Measurements from ENCODE around the gene HRCT1. TPM values are rescaled to one million over a fixed set of nuclear protein-coding genes. Genes with fewer than 3 reads are reported as not detected.

The HRCT1 gene
- total and polyA plus RNA-seq, 2 of the 4 experiments (the other 2 are of a cell fraction): 1.1 to 3.9 TPM

DNA sequence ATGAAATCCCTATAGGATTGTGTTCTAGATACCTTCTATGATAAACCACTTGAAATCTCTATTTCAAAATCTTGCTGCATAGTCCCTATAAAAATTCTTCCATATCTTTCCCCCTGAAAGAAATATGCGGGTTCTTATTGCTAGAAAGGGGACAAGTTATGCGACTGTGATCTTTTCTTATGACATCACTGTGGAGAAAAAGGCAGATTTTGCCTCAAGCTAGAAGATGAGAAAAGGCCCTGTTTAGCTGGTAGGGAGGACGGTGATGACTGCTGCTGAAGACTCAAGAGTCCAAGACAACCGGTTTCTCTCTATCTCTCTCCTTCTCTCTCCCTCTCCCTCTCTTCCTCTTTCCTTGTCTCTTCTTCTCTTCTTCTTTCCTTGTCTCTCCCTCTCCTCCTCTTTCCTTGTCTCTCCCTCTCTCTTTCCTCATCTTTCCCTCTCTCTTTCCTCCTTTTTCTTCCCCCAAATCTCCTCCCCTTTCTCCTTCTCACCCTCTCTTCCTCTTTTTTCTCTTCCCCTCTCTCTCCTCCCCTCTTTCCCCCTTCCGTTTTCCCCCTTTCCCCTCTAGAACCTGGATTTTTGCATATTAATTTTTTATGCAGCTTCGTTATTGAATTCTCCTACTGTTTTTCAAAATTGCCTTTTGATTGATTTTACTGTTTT lies 46.7 kb downstream of the HRCT1 start:
- Histone ChIP-seq H3K4ac (ENCODE audit: low read depth, low read length) (peak overlapping the region; percentile 69), H3K4me3 (ENCODE audit: insufficient read depth, low read depth, low read length) (no peak overlapping the region), H3K23ac (ENCODE audit: low read depth, low read length) (peak overlapping the region; percentile 83; the same call in 1 of the 2 replicates), H4K5ac (ENCODE audit: low read depth, low read length) (peak overlapping the region; percentile 94), H2BK20ac (ENCODE audit: low read depth, low read length) (peak overlapping the region; percentile 95), H3K14ac (replicated peaks; ENCODE audit: low read depth, low read length) (peak overlapping the region; percentile 77), H3K36me3 (ENCODE audit: control insufficient read depth, insufficient read depth, low read length) (no peaks in the 10 kb centered on the region), H4K20me1 (ENCODE audit: insufficient read depth, low read length) (no peaks in the 10 kb centered on the region), H3K18ac (ENCODE audit: low read depth, low read length) (peak overlapping the region; percentile 93; the same call in 1 of the 2 replicates), H4K8ac (ENCODE audit: low read depth in 2 of 2, low read length in 2 of 2) (peak overlapping the region; percentile 65 to 88; a peak in 3 of 4 replicates), H2BK120ac (ENCODE audit: low read depth, low read length) (peak overlapping the region; percentile 97), H3K9ac (ENCODE audit: low read depth, low read length) (0 out of 2 replicates have a peak overlapping the region, but pooled peaks have one; percentile 30), H3K27ac (ENCODE audit: insufficient read depth, low read length) (no peak overlapping the region), H2AFZ (replicated peaks; ENCODE audit: low read length, poor library complexity) (peak overlapping the region; percentile 82), H3K4me2 (ENCODE audit: low read depth, low read length) (no peak overlapping the region), H3K9me3 (ENCODE audit: control insufficient read depth, insufficient read depth, low read length) (no peaks in the 10 kb centered on the region), H2BK5ac (ENCODE audit: low read depth, low read length, poor library complexity, severe bottlenecking) (peak overlapping the region; percentile 58), H2BK15ac (ENCODE audit: low read depth, low read length) (peak overlapping the region; percentile 96; the same call in 2 of the 3 replicates), H3K9me1 (ENCODE audit: insufficient read depth, low read length) (peaks cover 9% of the 10 kb centered on the region), H2AK9ac (replicated peaks; ENCODE audit: low read depth, low read length, poor library complexity) (no peak overlapping the region), H3K4me1 (ENCODE audit: control insufficient read depth, insufficient read depth, low read length) (peaks cover 12% of the 10 kb centered on the region), H4K91ac (ENCODE audit: insufficient read depth, low read depth, low read length) (peak overlapping the region; percentile 75), H3K79me1 (ENCODE audit: low read depth in 1 of 2, low read length in 2 of 2) (no peaks in the 10 kb centered on the region), H3K27me3 (ENCODE audit: control insufficient read depth, insufficient read depth, low read length) (no peaks in the 10 kb centered on the region), H3K56ac (ENCODE audit: extremely low read depth, insufficient read depth, low read length) (no peak overlapping the region), H2AK5ac (ENCODE audit: low read depth, low read length) (peak overlapping the region; percentile 70)
- no peak for DNase-seq
- ChIA-PET CTCF (interaction anchor here (0.8 kb wide), 1 partner anchor 71 kb away, joined by 3 read pairs; no protein-coding TSS in a partner anchor), POLR2A (ENCODE audit: unreplicated experiment) (interaction anchor here (1.2 kb wide), 1 partner anchor 77 kb away, joined by 3 read pairs; no protein-coding TSS in a partner anchor)
- intact Hi-C loops (cut with micrococcal nuclease) (loop anchor here (10.0 kb wide), 1 partner anchor 372 kb away; no protein-coding TSS in a partner anchor), dilution Hi-C loops (cut with HindIII; ENCODE audit: low sequenced_read_pairs, unreplicated experiment) (no loop called here), in situ Hi-C loops (cut with MboI; ENCODE audit: low sequenced_read_pairs) (no loop called here)
- no TSS peak for BruUV-seq (replicated peaks)
- TF ChIP-seq FOS (IDR thresholded peaks at IDR 0.05; ENCODE audit: low read depth, low read length) (no peak), NFE2L2 (IDR thresholded peaks at IDR 0.05; ENCODE audit: low read depth, low read length) (no peak), RAD21 (IDR thresholded peaks at IDR 0.05; ENCODE audit: low read length) (no peak), CHD1 (IDR thresholded peaks at IDR 0.05; ENCODE audit: low read depth, low read length) (no peak), POLR2A (IDR thresholded peaks at IDR 0.05; ENCODE audit: low read depth, low read length) (no peak), CEBPB (IDR thresholded peaks at IDR 0.05; ENCODE audit: low read depth, low read length) (no peak), BHLHE40 (IDR thresholded peaks at IDR 0.05; ENCODE audit: low read depth, low read length) (no peak), MAZ (IDR thresholded peaks at IDR 0.05; ENCODE audit: borderline replicate concordance, low read depth, low read length) (no peak)
- TF ChIP-seq, protein P1, sequence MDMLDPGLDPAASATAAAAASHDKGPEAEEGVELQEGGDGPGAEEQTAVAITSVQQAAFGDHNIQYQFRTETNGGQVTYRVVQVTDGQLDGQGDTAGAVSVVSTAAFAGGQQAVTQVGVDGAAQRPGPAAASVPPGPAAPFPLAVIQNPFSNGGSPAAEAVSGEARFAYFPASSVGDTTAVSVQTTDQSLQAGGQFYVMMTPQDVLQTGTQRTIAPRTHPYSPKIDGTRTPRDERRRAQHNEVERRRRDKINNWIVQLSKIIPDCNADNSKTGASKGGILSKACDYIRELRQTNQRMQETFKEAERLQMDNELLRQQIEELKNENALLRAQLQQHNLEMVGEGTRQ (IDR thresholded peaks at IDR 0.05; ENCODE audit: low read depth, low read length): no peak
- no peak for ATAC-seq (ENCODE audit: low read depth)
- WGBS, 2 experiments (ENCODE audit: extremely low coverage in 2 of 2, insufficient read length in 1 of 2): no CpG with 5 or more reads among the region's 6 CpGs

All from IMR-90 (cell line).